A204.1 (cell line): ENCODE measurements around the gene HECTD4.
"Not testable (repeated sequence)": the region's sequence is repeated elsewhere in the genome, so short reads cannot be mapped to it uniquely, and the experiment has no call there.

Source experiments
- FAIRE-seq: peaks from 2 replicates; lab custom pipeline; 2012; peaks lifted over from hg19 to GRCh38; lab: Jason Lieb, UNC

The HECTD4 gene

GRCh38 chr12:112407683-112408082 is 25.5 kb upstream of the HECTD4 start:
- FAIRE-seq: not testable (repeated sequence)

GRCh38 chr12:112406519-112407488 is 24.6 kb upstream of the HECTD4 start:
- no peak for FAIRE-seq

- no peak for FAIRE-seq
These were observed 19.8 kb upstream of the HECTD4 start for GRCh38 chr12:112401903-112402498.

- no peak for FAIRE-seq
These were observed 18.8 kb upstream of the HECTD4 start for GRCh38 chr12:112401054-112401453.

GRCh38 chr12:112393328-112393727 is 11.1 kb upstream of the HECTD4 start:
- no peak for FAIRE-seq

- FAIRE-seq: not testable (repeated sequence)
These were observed 7.9 kb upstream of the HECTD4 start for GRCh38 chr12:112389922-112390654.

GRCh38 chr12:112389228-112389627 is 7.0 kb upstream of the HECTD4 start:
- no peak for FAIRE-seq

- FAIRE-seq: no peak
These were observed 4.5 kb upstream of the HECTD4 start for GRCh38 chr12:112386726-112387125.

GRCh38 chr12:112382866-112383265 is 635 bp upstream of the HECTD4 start:
- FAIRE-seq: no peak

GRCh38 chr12:112381406-112381882 is 787 bp downstream of the HECTD4 start:
- no peak for FAIRE-seq

GRCh38 chr12:112380663-112381405 is 1.4 kb downstream of the HECTD4 start:
- no peak for FAIRE-seq

- FAIRE-seq: no peak
These were observed 7.1 kb downstream of the HECTD4 start for GRCh38 chr12:112375105-112375504.

GRCh38 chr12:112374166-112374740 is 8.0 kb downstream of the HECTD4 start:
- no peak for FAIRE-seq

GRCh38 chr12:112370868-112371510 is 11.2 kb downstream of the HECTD4 start:
- no peak for FAIRE-seq

GRCh38 chr12:112370199-112370598 is 12.0 kb downstream of the HECTD4 start:
- no peak for FAIRE-seq

- FAIRE-seq: no peak
These were observed 13.4 kb downstream of the HECTD4 start for GRCh38 chr12:112368856-112369255.

GRCh38 chr12:112367965-112368364 is 14.3 kb downstream of the HECTD4 start:
- FAIRE-seq: no peak

- no peak for FAIRE-seq
These were observed 19.9 kb downstream of the HECTD4 start for GRCh38 chr12:112362310-112362709.

GRCh38 chr12:112361271-112361670 is 21.0 kb downstream of the HECTD4 start:
- FAIRE-seq: no peak

GRCh38 chr12:112359290-112359689 is 22.9 kb downstream of the HECTD4 start:
- FAIRE-seq: no peak

- FAIRE-seq: no peak
These were observed 25.0 kb downstream of the HECTD4 start for GRCh38 chr12:112357214-112357613.
